HuH-7.5 (cell line): ENCODE results near the gene CTRL.
"Not testable (repeated sequence)": the region's sequence is repeated elsewhere in the genome, so short reads cannot be mapped to it uniquely, and the experiment has no call there.

Experiments used
- DNase-seq: peaks from one replicate; pipeline ENCODE4 v3.0.0; 2011; ENCODE audit warnings: low spot score

CTRL gene

DNA sequence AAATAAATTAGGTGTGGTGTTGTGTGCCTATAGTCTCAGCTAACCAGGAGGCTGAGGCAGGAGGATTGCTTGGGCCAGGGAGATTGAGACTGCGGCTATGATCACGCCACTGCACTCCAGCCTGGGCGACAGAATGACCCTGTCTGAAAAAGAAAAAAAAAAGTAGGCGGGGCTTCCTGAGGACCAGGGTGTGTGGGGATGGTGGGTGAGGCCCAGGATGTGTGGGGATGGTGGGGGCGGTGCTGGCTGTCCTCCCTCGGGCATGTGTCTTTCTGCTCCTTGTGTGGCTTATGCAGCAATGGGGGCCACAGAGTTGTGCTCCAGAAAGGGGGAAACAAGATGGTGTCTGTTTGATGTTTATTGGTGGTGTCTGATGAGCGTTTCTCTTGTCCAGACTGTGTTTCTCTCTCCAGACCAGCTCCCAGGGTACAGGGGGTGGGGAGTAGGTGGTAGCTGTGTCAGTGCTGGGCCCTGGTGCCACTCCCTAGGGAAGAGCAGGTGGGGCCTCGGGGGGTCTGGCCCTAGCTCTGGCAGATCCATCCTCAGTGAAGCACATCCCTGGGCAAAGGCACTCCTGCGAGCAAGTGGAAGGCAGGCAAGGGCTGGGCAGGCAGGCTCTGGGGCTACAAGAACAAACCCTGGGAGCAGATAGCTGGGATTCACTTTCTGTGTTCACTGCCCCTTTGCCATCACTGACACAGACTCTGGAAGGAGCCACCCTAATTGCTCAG lies 10.0 kb upstream of the CTRL start:
- no peak for DNase-seq

DNA sequence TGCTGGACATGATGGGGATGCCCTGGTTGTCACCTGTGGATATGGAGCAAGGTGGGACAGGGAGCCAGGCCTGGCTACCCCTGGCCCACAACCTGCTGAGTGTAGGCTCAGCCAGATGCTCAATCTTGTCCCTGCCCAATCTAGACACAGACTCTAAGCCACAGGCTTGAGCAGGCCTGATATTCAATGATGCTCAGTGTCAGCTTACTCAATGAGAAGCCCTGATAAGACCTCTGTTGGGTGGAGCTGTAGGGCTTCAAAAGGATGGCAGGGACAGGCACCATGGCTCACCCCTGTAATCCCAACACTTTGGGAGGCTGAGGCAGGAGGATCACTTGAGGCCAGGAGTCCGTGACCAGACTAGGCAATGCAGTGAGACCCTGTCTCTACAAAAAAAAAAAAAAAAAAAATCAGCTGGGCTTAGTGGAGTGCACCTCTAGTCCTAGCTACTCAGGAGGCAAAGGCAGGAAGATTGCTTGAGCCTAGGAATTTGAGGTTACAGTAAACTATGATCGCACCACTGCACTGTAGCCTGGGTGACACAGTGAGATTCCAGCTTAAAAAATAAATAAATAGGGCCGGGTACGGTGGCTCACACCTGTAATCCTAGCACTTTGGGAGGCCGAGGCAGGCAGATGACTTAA lies 8.9 kb upstream of the CTRL start:
- no peak for DNase-seq

GRCh38 chr16:67939507-67940445 lies 8.1 kb upstream of the CTRL start:
- DNase-seq, result no peak

GRCh38 chr16:67937713-67938112 lies 6.1 kb upstream of the CTRL start:
- DNase-seq, result not testable (repeated sequence)

DNA sequence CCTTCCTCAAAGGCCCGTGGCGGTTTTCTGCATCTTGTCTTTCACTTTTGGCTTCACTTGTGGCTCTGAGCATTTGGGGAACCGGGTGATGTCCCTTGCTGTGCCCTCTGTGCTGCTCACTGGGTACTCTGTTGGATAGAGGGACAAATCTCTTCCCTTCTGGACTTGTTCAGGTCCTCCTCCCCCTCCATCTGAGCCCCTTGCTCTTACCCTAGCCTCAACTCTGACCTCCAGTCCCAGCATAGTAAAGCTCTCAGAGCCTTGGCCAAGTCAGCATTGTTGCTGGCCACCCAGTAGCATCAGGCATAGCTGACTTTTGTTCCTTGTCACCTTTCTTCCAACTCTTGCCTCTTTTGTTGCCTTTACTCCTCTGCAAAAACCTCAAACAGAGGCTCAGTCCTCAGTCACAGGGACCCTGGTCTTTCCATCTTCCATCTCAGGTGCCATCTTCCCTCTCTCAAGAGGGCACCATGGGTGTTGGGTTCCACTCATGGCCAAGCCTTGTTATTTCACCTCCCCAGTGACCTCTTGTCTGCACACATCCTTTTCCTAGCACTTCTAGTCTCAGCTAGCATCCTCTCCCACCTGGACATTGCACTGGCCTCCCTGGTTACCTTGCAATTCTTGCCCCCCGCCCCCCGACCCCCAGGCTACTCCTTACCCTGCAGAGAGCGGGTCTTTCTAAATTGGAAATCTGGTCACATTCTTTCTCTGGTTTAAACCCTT lies 5.4 kb upstream of the CTRL start:
- no peak for DNase-seq

- peak; percentile 76 for DNase-seq
These were observed 4.6 kb upstream of the CTRL start, which contains the start of gene PSMB10 for GRCh38 chr16:67936124-67936879. Gene PSMB10 (minus strand): TSS chr16:67936850. CDS start chr16:67936749, 101 bp downstream.

DNA sequence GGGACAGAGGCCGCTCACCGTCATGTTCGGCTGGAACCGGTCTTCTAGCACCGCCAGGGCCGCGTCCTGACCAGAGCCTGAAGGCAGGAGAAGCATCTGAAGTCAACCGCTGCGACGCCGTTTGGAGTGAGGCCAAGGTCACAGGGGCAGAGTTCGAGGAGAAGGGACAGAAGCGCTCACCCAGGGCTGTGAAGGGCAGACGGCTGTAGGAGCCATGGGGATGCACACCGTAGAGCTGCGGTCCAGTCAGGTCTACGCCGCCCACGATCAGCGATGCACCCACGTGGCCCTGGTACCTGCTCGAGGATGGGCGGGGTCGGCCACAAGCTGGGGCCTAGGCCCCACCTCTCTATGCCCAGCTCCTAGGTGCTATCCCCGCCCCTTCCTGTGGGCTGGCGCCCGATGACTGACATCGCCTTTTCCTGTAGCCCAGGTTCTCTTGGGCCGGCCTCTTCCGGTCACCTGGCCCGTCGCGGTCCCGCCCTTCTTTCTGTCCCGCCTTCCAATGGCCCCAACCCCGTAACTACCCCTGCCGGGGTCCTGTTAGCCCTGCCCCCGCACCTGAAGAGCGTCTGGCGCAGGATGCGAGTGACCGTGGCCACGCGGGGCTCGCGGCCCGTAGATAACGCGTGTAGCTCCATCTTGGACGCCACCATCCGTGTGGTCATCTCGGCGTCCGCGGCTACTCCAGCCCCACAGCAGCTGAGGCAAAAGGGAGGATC lies 3.9 kb upstream of the CTRL start:
- DNase-seq, result peak; percentile 100

DNA sequence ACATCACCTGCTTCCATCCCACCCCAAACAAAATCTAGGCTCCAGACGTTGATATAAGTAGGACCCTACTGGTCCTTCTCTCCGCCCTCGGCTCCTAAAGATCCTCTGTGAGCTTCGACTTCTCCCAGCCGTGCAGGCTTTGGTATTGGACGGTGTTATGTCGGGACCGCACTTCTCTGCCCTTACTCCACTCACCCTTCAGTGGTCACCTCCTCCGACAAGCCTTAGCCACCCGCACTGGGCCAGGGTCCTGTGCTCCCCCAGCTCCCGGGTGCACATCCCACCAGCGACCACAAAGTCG lies 3.4 kb upstream of the CTRL start:
- no peak for DNase-seq

GRCh38 chr16:67934306-67935100 lies 2.8 kb upstream of the CTRL start:
- DNase-seq, result no peak

GRCh38 chr16:67933805-67934204 lies 2.1 kb upstream of the CTRL start:
- no peak for DNase-seq

DNA sequence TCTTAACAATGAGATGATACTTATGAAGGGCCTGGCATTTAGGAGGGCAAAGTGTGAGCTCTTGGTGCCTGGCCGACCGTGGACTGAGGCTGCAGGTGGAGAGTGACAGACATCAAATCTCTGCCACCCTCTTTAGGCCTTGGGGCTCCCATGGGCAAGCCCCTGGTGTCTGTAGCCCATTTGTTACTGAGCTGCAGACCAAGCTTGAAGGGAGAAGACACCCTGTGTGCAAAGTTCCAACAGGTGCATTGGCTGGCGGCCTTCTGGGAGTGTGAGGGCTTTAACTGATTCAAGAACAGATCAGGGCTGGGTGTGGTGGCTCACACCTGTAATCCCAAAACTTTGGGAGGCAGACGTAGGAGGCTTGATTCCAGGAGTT lies 789 bp upstream of the CTRL start:
- no peak for DNase-seq

DNA sequence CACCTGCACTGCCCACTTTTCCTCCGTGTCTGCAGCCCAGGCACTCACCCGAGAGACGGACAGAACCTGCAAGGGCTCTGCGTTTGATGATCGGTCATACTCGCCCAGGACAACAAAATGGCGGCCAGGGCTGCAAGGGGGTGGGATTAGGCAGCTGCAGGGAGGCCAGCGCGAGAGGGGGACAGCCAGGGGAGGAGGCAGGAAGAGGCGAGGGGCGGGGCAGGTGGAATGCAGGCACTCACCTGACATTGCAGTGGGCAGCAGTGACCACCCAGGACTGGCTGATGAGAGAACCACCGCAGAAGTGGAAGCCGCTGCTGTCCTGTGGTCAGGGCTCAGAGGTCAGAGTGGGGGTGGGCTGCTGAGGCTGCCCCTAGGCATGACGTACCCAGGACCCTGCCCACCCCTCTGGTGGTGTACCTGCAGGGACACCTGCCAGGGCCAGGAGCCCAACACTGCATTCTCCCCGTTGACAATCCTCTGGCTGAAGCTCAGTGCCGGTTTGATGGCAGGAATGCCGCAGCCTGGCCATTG lies 917 bp downstream of the CTRL start:
- DNase-seq, result no peak

GRCh38 chr16:67930191-67930590 lies 1.5 kb downstream of the CTRL start:
- DNase-seq, result no peak

DNA sequence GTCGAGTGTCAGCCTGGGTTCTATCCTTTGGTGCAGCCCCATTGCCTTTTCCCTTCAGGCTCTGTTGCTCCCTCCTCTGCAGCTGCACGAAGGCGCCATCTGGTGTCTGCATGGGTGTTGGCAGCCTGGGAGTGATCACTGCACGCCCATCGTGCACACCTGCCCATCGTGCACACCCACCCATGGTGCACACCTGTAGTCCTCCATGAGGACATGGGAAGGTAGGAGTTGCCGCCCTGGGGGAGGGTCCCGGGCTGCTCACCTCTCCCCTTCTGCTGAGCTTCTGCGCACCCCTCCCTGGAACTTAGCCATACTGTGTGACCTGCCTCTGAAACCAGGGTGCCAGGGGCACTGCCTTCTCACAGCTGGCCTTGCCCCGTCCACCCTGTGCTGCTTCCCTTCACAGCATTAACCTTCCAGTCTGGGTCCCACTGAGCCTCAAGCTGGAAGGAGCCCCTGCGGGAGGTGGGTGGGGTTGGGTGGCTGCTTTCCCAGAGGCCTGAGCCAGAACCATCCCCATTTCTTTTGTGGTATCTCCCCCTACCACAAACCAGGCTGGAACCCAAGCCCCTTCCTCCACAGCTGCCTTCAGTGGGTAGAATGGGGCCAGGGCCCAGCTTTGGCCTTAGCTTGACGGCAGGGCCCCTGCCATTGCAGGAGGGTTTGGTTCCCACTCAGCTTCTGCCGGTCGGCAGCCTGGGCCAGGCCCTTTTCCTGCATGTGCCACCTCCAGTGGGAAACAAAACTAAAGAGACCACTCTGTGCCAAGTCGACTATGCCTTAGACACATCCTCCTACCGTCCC lies 2.9 kb downstream of the CTRL start:
- DNase-seq, result peak; percentile 93

DNA sequence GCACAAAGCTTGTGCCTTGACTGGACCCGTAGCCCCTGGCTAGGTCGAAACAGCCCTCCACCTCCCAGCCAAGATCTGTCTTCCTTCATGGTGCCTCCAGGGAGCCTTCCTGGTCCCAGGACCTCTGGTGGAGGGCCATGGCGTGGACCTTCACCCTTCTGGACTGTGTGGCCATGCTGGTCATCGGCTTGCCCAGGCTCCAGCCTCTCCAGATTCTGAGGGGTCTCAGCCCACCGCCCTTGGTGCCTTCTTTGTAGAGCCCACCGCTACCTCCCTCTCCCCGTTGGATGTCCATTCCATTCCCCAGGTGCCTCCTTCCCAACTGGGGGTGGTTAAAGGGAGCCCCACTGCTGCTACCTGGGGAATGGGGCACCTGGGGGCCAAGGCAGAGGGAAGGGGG lies 3.5 kb downstream of the CTRL start:
- no peak for DNase-seq

- no peak for DNase-seq
These were observed 4.3 kb downstream of the CTRL start for GRCh38 chr16:67927131-67927941.

DNA sequence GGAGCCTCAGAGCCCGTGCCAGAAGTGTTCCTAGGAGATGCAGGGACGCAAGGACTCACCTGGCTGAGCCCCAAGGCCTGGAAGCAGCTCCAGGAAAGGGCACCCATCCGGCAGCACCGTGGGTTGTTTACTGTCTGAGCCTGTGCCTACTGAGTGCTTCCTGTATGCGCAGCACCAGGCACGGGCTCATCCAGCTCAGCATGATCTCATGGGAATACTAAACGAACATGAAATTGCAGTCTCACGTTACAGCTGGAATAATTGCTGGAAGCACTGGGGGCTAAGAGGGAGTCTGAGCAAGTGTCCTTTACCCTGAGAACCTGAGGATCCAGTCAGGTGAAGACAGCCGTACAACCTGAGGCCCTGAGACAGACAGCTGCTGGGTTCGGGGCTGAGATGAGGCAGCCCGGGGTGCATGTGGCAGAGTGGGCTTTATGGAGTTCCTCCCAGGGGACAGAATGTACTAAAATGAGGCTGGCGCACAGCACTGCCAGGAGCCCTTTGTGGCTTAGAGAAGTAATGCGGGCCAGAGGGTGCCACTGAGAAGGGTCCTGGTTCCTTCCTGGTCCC lies 5.4 kb downstream of the CTRL start:
- DNase-seq, result no peak
